CD14-positive monocyte (primary cell): ENCODE data around the gene FDXACB1. TPM values are rescaled to one million over a fixed set of nuclear protein-coding genes. Genes with fewer than 3 reads are reported as not detected.

Experiments
- DNase-seq, 3 donors: peaks; one replicate each; pipeline ENCODE4 v3.0.0-alpha.2; 2011 to 2022
- H2AFZ ChIP-seq: 2 replicates; pipeline ENCODE4 v1.6.0; 2012; ENCODE audit warnings: mild to moderate bottlenecking, low read depth, low read length, inconsistent platforms; ENCODE audit not compliant: insufficient read depth, poor library complexity, severe bottlenecking
- H3K27ac ChIP-seq, 2 donors: 1 replicate in 1 of 2; 2 replicates in 1 of 2; pipeline ENCODE4 v1.5.1; 2012 to 2013; ENCODE audit warnings: low read length in 2 of 2, control low read depth in 1 of 2, inconsistent platforms in 1 of 2, low read depth in 1 of 2, mild to moderate bottlenecking in 1 of 2
- H3K27me3 ChIP-seq, 2 donors: one replicate each; pipeline versions ENCODE4 v1.6.0 to v1.6.1; 2011 to 2013; ENCODE audit warnings: low read length in 2 of 2; ENCODE audit not compliant: control insufficient read depth in 2 of 2, insufficient read depth in 2 of 2
- H3K36me3 ChIP-seq, 2 donors: replicated peaks in 1 of 2; 1 replicate in 1 of 2; 2 replicates in 1 of 2; pipeline versions ENCODE4 v1.5.1 to v1.6.1; 2012 to 2013; ENCODE audit warnings: low read length in 2 of 2, control low read depth in 1 of 2, inconsistent platforms in 1 of 2, mild to moderate bottlenecking in 1 of 2; ENCODE audit not compliant: insufficient read depth in 2 of 2, control insufficient read depth in 1 of 2
- H3K4me1 ChIP-seq, 2 donors: 1 replicate in 1 of 2; 2 replicates in 1 of 2; pipeline versions ENCODE4 v1.5.1 to v1.6.1; 2012 to 2013; ENCODE audit warnings: low read length in 2 of 2, control low read depth in 1 of 2, inconsistent platforms in 1 of 2, mild to moderate bottlenecking in 1 of 2, moderate library complexity in 1 of 2; ENCODE audit not compliant: insufficient read depth in 2 of 2, control insufficient read depth in 1 of 2
- H3K4me2 ChIP-seq: replicated peaks from 2 replicates; pipeline ENCODE3; 2012; ENCODE audit warnings: low read length, moderate library complexity, mild to moderate bottlenecking; ENCODE audit not compliant: poor library complexity, severe bottlenecking; ENCODE audit errors: extremely low read depth
- H3K4me3 ChIP-seq, 3 experiments: fragments of 200-600 bp in 1 of 3; sonication (generic) in 1 of 3; replicated peaks in 1 of 3; 1 replicate in 2 of 3; 2 replicates in 1 of 3; pipeline ENCODE4 v1.5.1; 2011 to 2013; ENCODE audit warnings: low read length in 3 of 3, mild to moderate bottlenecking in 3 of 3, control low read depth in 2 of 3, low read depth in 2 of 3, inconsistent platforms in 1 of 3, moderate library complexity in 1 of 3
- H3K79me2 ChIP-seq: 2 replicates; pipeline ENCODE4 v1.6.0; 2012; ENCODE audit warnings: mild to moderate bottlenecking, control low read depth, inconsistent platforms, low read length, moderate library complexity; ENCODE audit not compliant: insufficient read depth
- H3K9ac ChIP-seq: 2 replicates; pipeline ENCODE4 v1.6.0; 2017; ENCODE audit warnings: low read length, mild to moderate bottlenecking; ENCODE audit not compliant: insufficient read depth, poor library complexity, severe bottlenecking
- H3K9me3 ChIP-seq, 2 donors: replicated peaks in 1 of 2; 1 replicate in 1 of 2; 2 replicates in 1 of 2; pipeline versions ENCODE4 v1.5.1 to v1.6.1; 2012 to 2013; ENCODE audit warnings: low read length in 2 of 2, control low read depth in 1 of 2; ENCODE audit not compliant: control insufficient read depth in 1 of 2, insufficient read depth in 1 of 2
- H4K20me1 ChIP-seq: 2 replicates; pipeline ENCODE4 v1.6.0; 2012; ENCODE audit warnings: mild to moderate bottlenecking, low read length, control low read depth, moderate library complexity; ENCODE audit not compliant: insufficient read depth
- H3K27ac Mint-ChIP-seq, 7 donors: one replicate each; pipeline ENCODE4 v1.8.0; 2020; ENCODE audit warnings: mild to moderate bottlenecking in 7 of 7, mixed read lengths in 7 of 7, moderate library complexity in 6 of 7, inconsistent platforms in 2 of 7
- H3K27me3 Mint-ChIP-seq, 3 donors: one replicate each; pipeline ENCODE4 v1.8.0; 2021 to 2022; ENCODE audit warnings: low read depth in 3 of 3, mild to moderate bottlenecking in 3 of 3, mixed read lengths in 3 of 3, moderate library complexity in 3 of 3, inconsistent platforms in 1 of 3
- H3K36me3 Mint-ChIP-seq, 2 donors: one replicate each; pipeline ENCODE4 v1.8.0; 2020; ENCODE audit warnings: mixed read lengths in 2 of 2, inconsistent platforms in 1 of 2, mild to moderate bottlenecking in 1 of 2
- H3K4me1 Mint-ChIP-seq: one replicate; pipeline ENCODE4 v1.8.0; 2020; ENCODE audit warnings: mild to moderate bottlenecking, mixed read lengths
- H3K4me3 Mint-ChIP-seq, 2 donors: one replicate each; pipeline ENCODE4 v1.8.0; 2020; ENCODE audit warnings: mild to moderate bottlenecking in 2 of 2, mixed read lengths in 2 of 2, moderate library complexity in 1 of 2
- H3K9me3 Mint-ChIP-seq, 7 donors: one replicate each; pipeline ENCODE4 v1.8.0; 2020 to 2022; ENCODE audit warnings: mixed read lengths in 7 of 7, mild to moderate bottlenecking in 6 of 7, moderate library complexity in 6 of 7, inconsistent platforms in 2 of 7
- WGBS: methylation state at CpG from one replicate; pipeline ENCODE4 v1.1.5; 2013; ENCODE audit warnings: missing lambda C conversion rate; ENCODE audit not compliant: insufficient coverage; 5-methylcytosine and 5-hydroxymethylcytosine counted together
- intact Hi-C, 2 donors: fragments of 100-400 bp; cut with micrococcal nuclease; formaldehyde crosslinking; loops; one replicate each; pipeline versions ENCODE4 v1.15.0 to v1.15.1; 2023
- polyA plus RNA-seq, 3 donors: library from polyadenylated mRNA; depleted of rRNA in 1 of 3; unstranded in 2 of 3; stranded (reverse) in 1 of 3; fragments of 300-500 nt in 2 of 3; fragments of >200 nt in 1 of 3; fragmentation: Illumina TruSeq in 2 of 3; gene quantifications; 1 replicate in 2 of 3; 2 replicates in 1 of 3; pipeline ENCODE4 v1.2.3, GENCODE V29; 2012 to 2021
- TF ChIP-seq, protein P1 (sequence below): fragments of 200-600 bp; IDR thresholded peaks from one replicate; pipeline ENCODE4 v1.8.0; 2022; ENCODE audit warnings: antibody characterized with exemption, mild to moderate bottlenecking

Gene FDXACB1
- polyA plus RNA-seq, 3 donors = 1.9 to 2.3 (median 2.0) TPM

GRCh38 chr11:111926505-111927391, 47.8 kb upstream of the FDXACB1 start:
- peak overlapping the region; percentile 85 to 92 for H3K4me3 Mint-ChIP-seq

DNA sequence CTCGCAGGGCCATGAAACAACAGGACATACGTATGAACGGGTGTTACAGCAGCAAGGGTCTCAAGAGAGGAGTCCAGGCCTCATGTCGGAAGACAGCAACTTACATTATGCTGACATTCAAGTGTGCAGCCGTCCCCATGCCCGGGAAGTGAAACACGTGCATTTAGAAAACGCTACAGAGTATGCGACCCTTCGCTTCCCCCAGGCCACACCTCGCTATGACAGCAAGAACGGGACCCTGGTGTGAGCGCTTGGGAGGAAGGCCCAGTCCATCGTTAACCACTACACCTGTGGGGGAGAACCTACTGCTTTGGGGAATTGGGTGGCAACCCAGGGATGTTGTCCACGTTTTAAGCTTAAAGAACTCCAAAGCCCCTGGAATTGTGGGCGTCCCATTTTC, 47.0 kb upstream of the FDXACB1 start:
- peak overlapping the region in 1 of 3 experiments; percentile 77 for H3K4me3 ChIP-seq
- H3K9me3 Mint-ChIP-seq = no peaks in the 10 kb centered on the region
- peaks cover 28% of the 10 kb centered on the region for H3K4me1 Mint-ChIP-seq
- H3K9me3 ChIP-seq = no peaks in the 10 kb centered on the region
- peaks cover 0 to 2% (median 0%) of the 10 kb centered on the region in 3 donors for H3K27me3 Mint-ChIP-seq
- peak overlapping the region; percentile 78 for H2AFZ ChIP-seq
- TF ChIP-seq, protein P1, sequence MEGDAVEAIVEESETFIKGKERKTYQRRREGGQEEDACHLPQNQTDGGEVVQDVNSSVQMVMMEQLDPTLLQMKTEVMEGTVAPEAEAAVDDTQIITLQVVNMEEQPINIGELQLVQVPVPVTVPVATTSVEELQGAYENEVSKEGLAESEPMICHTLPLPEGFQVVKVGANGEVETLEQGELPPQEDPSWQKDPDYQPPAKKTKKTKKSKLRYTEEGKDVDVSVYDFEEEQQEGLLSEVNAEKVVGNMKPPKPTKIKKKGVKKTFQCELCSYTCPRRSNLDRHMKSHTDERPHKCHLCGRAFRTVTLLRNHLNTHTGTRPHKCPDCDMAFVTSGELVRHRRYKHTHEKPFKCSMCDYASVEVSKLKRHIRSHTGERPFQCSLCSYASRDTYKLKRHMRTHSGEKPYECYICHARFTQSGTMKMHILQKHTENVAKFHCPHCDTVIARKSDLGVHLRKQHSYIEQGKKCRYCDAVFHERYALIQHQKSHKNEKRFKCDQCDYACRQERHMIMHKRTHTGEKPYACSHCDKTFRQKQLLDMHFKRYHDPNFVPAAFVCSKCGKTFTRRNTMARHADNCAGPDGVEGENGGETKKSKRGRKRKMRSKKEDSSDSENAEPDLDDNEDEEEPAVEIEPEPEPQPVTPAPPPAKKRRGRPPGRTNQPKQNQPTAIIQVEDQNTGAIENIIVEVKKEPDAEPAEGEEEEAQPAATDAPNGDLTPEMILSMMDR = no peak
- peak overlapping the region; percentile 73 to 95 (median 92) for H3K27ac Mint-ChIP-seq
- H3K4me3 Mint-ChIP-seq = peak overlapping the region in 1 of 2 donors; percentile 85
- no peaks in the 10 kb centered on the region for H3K36me3 ChIP-seq
- no peak for DNase-seq
- H3K9ac ChIP-seq = peak overlapping the region; percentile 63
- peaks cover 0 to 4% of the 10 kb centered on the region in 2 donors for H3K36me3 Mint-ChIP-seq
- H3K79me2 ChIP-seq = no peaks in the 10 kb centered on the region
- 93% methylated on average over 14 of the region's 16 CpGs for WGBS
- peaks cover 26 to 35% of the 10 kb centered on the region in 2 donors for H3K4me1 ChIP-seq
- intact Hi-C loops = loop anchor here (2.0 to 10.0 kb wide), 6 partner anchors 47 to 1389 kb away; partner anchors contain the start of genes CFAP68 (in 2 of the 2), FDXACB1 (in 2 of the 2), SDHD (in 2 of the 2) and TIMM8B (in 2 of the 2)
- H3K27ac ChIP-seq = peak overlapping the region in 1 of 2 donors; percentile 81
- peak overlapping the region; percentile 69 for H3K4me2 ChIP-seq
- H3K27me3 ChIP-seq = no peaks in the 10 kb centered on the region
- no peaks in the 10 kb centered on the region for H4K20me1 ChIP-seq

More at GRCh38 chr11:111926505-111927391, 47.8 kb upstream of the FDXACB1 start:
- peak; percentile 91 to 95 (median 94) for DNase-seq
- intact Hi-C loops = loop anchor here (2.0 to 10.0 kb wide), 6 partner anchors 48 to 1388 kb away; partner anchors contain the start of genes CFAP68 (in 2 of the 2), FDXACB1 (in 2 of the 2), SDHD (in 2 of the 2) and TIMM8B (in 2 of the 2)
- WGBS = under 1% methylated on average over 45 of the region's 47 CpGs
- Histone ChIP-seq H2AFZ (peak overlapping the region; percentile 78), H3K4me1 (peaks cover 24 to 34% of the 10 kb centered on the region in 2 donors), H4K20me1 (no peaks in the 10 kb centered on the region), H3K9ac (peak overlapping the region; percentile 63), H3K9me3 (no peaks in the 10 kb centered on the region), H3K27ac (peak overlapping the region; percentile 70 to 81), H3K79me2 (no peaks in the 10 kb centered on the region), H3K27me3 (no peaks in the 10 kb centered on the region), H3K4me2 (peak overlapping the region; percentile 69), H3K4me3 (peak overlapping the region; percentile 61 to 77 (median 73)), H3K36me3 (no peaks in the 10 kb centered on the region)
- TF ChIP-seq, protein P1 = no peak
- Mint-ChIP-seq H3K4me1 (peaks cover 28% of the 10 kb centered on the region), H3K36me3 (peaks cover 0 to 4% of the 10 kb centered on the region in 2 donors), H3K9me3 (no peaks in the 10 kb centered on the region), H3K27me3 (peaks cover 0 to 2% (median 1%) of the 10 kb centered on the region in 3 donors), H3K27ac (peak overlapping the region; percentile 87 to 95 (median 93))
